CD4-positive, alpha-beta T cell treated with Interleukin-10 for 1 hour (primary cell): ENCODE data around the gene MITF.
A peak's percentile ranks its signal among the peaks of the same experiment; 100 is the strongest.

Experiments
- DNase-seq: peaks from one replicate; pipeline ENCODE4 v3.0.0-alpha.2; 2020

Gene MITF, protein sequence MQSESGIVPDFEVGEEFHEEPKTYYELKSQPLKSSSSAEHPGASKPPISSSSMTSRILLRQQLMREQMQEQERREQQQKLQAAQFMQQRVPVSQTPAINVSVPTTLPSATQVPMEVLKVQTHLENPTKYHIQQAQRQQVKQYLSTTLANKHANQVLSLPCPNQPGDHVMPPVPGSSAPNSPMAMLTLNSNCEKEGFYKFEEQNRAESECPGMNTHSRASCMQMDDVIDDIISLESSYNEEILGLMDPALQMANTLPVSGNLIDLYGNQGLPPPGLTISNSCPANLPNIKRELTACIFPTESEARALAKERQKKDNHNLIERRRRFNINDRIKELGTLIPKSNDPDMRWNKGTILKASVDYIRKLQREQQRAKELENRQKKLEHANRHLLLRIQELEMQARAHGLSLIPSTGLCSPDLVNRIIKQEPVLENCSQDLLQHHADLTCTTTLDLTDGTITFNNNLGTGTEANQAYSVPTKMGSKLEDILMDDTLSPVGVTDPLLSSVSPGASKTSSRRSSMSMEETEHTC

GRCh38 chr3:69739204-69740102 is at the start of gene MITF:
MITF (plus strand) TSS chr3:69739464; CDS start chr3:69739598, 134 bp downstream.
- peak; percentile 15 for DNase-seq

GRCh38 chr3:69691860-69692259 is 47.4 kb upstream of the MITF start:
- no peak for DNase-seq

DNA sequence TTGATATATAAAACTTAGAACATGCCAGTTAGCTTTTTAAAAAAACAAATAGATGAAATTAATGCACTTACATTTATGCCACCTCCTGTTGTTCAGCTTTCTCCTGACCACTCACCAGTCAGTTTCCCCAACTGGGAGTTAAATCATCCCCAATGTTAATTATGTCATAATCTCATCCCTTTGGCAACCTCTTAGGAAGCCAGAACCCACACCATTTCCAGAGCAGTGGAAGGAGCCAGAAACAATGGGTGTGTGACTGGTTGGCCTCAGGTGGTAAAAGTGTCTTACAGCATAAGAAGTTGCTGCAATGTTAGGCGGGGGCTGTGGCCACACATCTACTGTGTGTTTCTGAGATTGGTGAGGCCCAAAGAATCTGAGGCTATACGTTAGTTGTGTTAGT is 46.5 kb upstream of the MITF start:
- no peak for DNase-seq

DNA sequence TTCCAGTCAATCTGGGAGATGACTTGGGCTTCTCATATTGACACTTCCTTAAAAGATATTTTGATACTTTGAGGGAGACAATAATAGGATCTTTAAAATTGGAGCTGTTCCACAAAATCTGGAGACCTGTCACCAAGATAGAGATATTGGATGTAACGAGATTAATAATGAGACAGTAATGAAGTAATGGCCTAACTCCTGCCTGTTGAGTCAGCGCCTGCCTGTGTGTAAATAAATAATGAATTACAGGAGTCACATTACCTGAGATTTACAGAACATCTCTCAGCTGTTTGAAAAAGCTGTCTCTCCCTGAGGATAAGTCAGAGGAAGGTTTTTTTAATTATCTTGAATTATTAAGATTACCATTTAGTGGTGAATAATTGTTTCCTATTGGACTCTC is 43.8 kb upstream of the MITF start:
- no peak for DNase-seq

- no peak for DNase-seq
These were observed 43.3 kb upstream of the MITF start for GRCh38 chr3:69695933-69696332.

GRCh38 chr3:69696367-69696766 is 42.9 kb upstream of the MITF start:
- no peak for DNase-seq

- DNase-seq, result no peak
These were observed 41.9 kb upstream of the MITF start for GRCh38 chr3:69697381-69697780.

DNA sequence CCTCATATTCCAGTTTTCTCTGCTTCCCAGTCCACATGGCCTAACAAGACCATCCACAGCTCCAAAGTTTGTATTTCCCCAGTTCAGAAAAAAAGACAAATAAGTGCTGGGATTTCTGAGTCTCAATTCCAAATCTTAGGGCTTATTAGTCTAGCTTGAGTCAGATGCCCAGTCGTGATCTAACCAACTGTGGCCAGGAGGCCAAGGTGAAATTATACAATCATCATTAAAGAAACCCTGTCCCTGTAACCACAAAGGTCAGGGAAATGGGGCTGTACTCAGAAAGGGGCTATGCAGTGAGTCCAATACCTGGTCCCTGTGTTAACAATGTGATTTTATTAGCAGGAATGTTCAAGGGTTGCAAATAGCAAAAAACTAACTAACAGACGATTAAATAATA is 40.5 kb upstream of the MITF start:
- DNase-seq, result no peak

DNA sequence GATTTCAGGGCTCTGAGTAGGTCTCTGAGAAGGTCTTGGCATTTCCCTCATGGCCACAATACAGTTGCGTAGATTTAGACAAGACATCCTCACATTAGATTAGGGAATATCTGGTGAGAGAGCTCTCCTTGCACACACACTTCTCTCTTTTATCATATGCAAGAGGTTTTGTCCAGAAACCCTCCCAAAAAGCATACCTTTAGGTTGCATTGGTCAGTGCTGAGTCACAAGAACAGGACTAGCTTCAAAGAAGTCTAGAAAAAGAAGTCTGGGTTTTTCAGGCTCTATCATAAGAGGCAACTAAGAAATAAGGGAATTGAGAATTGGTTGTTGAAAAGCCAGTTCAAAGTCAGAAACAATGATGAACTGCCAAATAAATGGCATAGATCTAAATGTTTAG is 40.1 kb upstream of the MITF start:
- DNase-seq, result no peak

DNA sequence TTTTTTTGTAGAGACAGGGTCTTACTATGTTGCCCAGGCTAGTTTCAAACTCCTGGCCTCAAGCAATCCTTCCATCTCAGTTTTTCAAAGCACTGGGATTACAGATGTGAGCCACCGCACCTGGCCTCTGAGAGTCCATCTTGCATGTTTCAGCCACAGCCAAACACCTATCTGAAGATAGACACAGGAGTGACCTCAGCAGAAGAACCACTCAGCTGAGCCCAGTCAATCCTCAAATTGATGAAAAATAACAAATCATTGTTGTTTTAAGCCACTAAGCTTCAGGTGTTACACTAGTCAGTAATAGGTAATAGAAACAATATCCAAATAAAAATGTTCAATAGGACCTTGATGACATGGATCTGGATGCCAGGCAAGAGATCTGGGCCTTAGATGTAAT is 38.3 kb upstream of the MITF start:
- no peak for DNase-seq

GRCh38 chr3:69710153-69710977 is 28.9 kb upstream of the MITF start:
- DNase-seq, result no peak

DNA sequence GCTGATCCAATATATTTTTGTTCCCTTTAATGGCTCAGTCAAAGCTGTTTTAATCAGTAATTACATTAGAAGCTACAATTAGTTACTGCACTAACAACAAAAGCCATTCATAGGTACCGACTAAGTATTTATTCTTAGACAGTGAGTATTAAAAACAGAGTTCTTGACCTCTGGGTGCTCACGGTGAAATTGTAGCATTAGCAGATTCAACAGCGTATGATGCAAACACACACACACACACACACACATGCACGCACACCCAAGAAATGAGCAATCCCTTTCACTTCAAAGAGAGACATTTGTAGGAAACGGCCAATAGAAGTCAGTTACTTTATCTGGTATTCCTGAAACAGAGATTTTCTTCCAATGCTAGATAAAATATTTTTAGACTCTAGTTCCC is 27.0 kb upstream of the MITF start:
- no peak for DNase-seq

GRCh38 chr3:69712933-69713332 is 26.3 kb upstream of the MITF start:
- no peak for DNase-seq

- DNase-seq, result no peak
These were observed 24.1 kb upstream of the MITF start for GRCh38 chr3:69715204-69715603.

DNA sequence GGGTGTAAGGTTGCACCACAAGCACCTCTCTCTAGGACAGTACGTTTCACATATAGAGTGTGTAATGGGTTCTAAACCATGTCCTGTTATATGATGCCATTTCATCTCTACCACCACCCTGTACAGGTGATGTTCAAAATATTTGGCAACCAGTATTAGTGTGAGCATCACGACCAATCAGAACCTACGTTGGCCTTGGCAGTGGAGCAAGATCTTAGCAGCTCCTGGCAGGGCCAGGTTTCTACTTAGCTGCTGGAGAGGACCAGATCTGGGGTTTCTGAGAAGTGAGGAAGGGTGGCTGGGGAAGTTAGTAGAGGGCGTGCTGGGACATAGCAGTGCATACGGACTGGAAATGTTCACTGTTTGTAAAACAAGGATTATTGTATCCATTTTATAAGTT is 23.1 kb upstream of the MITF start:
- DNase-seq, result no peak

- no peak for DNase-seq
These were observed 20.2 kb upstream of the MITF start for GRCh38 chr3:69718866-69719586.

GRCh38 chr3:69719587-69720122 is 19.6 kb upstream of the MITF start:
- DNase-seq, result no peak

GRCh38 chr3:69720824-69721223 is 18.4 kb upstream of the MITF start:
- DNase-seq, result no peak

DNA sequence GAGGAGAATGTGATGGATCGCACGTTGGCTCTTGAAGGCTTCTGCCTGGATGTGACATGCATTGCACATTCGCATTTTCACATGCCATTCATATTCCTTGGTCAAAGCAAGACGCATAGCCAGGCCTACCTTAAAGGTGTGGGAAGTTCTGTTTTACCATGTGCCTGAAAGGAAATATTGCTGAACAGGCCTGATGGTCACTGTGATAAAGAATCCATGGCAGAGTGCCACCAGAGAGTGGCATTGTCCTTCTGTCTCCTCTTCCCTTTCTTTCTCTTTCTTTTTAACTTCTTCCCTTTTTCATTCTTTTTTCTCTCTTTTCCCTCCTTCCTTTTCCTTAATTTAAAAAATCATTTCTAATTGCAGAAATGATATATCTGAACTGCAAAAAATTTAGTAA is 15.9 kb upstream of the MITF start:
- DNase-seq, result no peak

- DNase-seq, result no peak
These were observed 14.4 kb upstream of the MITF start for GRCh38 chr3:69724722-69725435.

DNA sequence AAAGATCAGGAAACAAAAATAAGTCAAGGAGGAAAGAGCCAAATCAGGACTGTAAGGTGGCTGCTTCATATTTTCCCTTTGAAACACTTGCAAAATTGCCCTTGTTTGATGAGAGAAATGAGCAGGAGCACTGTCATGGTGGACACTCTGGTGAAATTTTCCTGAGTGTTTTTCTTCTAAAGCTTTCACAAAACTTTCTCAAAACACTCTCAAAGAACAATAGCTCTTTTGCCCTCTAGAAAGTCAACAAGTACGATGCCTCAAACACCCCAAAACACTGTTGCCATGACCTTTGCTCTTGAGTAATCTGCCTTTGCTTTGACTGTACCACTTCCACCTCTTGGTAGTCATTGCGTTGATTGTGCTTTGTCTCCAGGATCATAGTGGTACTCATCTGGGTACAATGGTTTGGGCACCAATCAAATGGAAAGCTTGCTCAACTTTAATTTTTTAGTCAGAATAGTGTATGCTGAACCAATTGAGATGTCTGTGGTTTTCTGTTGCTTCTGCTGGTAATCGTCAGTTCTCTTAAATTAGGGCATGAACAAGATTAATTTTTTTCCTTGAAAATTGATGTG is 13.2 kb upstream of the MITF start:
- no peak for DNase-seq
